GM19438 (cell line): ENCODE data around the gene TENT5A.

Source experiments
- ATAC-seq: cut with Tn5 transposase; IDR thresholded peaks from one replicate; pipeline ENCODE4 v1.9.1; 2021; ENCODE audit warnings: low read depth; ENCODE audit not compliant: unreplicated experiment

TENT5A gene

GRCh38 chr6:81720427-81720826 lies 32.1 kb downstream of the TENT5A start:
- ATAC-seq, result no peak

GRCh38 chr6:81718126-81718525 lies 34.4 kb downstream of the TENT5A start:
- ATAC-seq, result no peak

- no peak for ATAC-seq
Measured at GRCh38 chr6:81714684-81715083, 37.8 kb downstream of the TENT5A start.

- no peak for ATAC-seq
Measured at GRCh38 chr6:81713205-81713604, 39.3 kb downstream of the TENT5A start.

- no peak for ATAC-seq
Measured at GRCh38 chr6:81708113-81708699, 44.3 kb downstream of the TENT5A start.

GRCh38 chr6:81704700-81705099 lies 47.8 kb downstream of the TENT5A start:
- no peak for ATAC-seq

GRCh38 chr6:81700414-81700813 lies 52.1 kb downstream of the TENT5A start:
- no peak for ATAC-seq

- ATAC-seq, result no peak
Measured at GRCh38 chr6:81697559-81697958, 54.9 kb downstream of the TENT5A start.

GRCh38 chr6:81696524-81696923 lies 56.0 kb downstream of the TENT5A start:
- ATAC-seq, result no peak
